Cerebellar nuclear complex (tissue), 1 donor: ENCODE measurements around the gene TMEM186.
"Not testable (repeated sequence)": the region's sequence is repeated elsewhere in the genome, so short reads cannot be mapped to it uniquely, and the experiment has no call there.

Experiments
- DNase-seq, 2 experiments: peaks; one replicate each; lab custom pipeline; 2025; lab: John Stamatoyannopoulos, UW

The TMEM186 gene

GRCh38 chr16:8774208-8774607 is 23.2 kb downstream of the TMEM186 start:
- no peak for DNase-seq

GRCh38 chr16:8773537-8773936 is 23.9 kb downstream of the TMEM186 start:
- DNase-seq, result no peak

GRCh38 chr16:8768692-8769091 is 28.7 kb downstream of the TMEM186 start:
- no peak for DNase-seq

DNA sequence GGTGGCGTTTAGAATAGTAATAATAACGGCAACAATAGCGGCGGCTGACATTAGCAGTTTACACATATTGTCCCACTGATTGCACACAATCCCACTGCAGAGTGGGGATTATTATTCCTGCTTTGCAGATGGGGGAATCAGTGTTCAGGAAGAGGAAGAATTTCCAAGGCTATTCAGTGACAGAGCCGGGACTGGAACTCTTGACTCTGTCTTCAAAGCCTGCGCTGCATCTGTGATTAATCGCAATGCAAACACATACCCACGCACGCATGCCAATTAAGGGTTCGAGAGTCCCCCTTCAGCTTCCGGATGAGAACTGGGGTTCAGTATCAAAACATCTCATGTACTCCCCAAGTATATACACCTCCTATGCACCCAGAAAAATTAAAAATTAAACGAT is 29.2 kb downstream of the TMEM186 start:
- DNase-seq, result no peak

GRCh38 chr16:8767176-8767575 is 30.3 kb downstream of the TMEM186 start:
- DNase-seq, result no peak

DNA sequence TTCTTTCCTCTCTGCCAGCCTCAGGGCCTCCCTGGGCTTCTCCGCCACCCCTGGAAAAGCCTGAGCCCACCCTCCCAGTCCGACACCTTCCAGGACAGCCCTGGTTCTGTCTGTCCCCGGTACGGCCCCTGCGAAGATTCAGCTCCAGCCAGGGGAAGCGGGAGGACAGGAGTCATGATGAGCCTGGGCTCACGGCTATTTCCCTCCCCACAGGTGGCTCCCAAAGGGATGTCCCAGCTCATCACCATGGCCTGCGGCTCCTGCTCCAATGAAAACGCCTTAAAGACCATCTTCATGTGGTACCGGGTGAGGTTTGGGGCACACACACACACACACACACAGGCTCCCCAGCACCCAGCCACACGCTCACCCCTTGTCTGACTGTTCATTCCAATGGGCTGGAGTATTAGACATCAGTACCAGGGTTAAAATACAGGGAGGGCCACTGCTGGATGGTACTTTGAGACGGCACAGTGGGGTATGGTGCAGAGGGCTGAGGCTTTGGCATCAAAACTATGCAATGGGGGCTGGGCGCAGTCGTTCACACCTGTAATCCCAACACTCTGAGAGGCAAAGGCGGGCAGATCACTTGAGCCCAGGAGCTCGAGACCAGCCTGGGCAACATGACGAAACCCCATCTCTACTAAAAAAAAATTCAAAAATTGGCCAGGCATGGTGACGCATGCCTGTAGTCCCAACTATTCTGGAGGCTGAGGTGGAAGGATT is 32.8 kb downstream of the TMEM186 start:
- DNase-seq, result no peak

GRCh38 chr16:8763899-8764298 is 33.5 kb downstream of the TMEM186 start:
- no peak for DNase-seq

DNA sequence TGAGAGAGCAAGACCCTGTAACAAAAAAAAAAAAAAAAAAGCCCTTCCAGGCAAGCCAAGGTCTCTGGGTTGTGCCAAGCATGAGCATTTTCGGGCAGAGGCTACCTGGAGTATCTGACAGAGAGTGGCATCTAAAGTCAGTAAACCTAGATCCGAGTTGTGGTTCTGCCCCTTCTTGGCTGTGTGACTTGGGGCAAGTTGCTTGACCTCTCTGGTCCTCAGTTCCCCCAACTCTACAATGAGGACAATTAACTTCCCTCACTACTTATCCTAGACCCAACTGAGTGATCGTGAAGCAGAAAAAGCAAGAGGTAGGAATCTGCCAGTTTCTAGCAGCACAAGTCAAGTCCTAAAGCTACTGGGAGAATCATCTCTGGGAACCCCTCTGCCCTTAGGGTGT is 34.4 kb downstream of the TMEM186 start:
- no peak for DNase-seq

DNA sequence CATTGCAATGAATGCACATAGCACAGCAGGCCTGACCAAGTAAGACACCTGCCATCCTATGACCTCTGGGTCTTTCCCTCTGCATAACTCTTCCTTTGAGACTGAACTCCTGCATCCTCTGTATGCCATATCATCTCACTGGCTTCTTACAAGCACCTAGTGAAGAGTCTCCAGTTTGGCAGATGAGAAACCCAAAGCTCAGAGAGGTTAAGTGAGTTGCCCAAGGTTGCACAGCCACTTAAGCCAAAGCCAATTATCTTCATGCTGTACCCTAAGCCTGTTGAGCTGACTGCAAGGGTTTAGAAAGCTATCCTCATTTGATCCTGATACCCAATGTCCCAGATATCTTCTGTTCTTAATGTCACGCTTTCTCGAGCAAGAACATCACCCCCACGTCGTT is 35.2 kb downstream of the TMEM186 start:
- no peak for DNase-seq

DNA sequence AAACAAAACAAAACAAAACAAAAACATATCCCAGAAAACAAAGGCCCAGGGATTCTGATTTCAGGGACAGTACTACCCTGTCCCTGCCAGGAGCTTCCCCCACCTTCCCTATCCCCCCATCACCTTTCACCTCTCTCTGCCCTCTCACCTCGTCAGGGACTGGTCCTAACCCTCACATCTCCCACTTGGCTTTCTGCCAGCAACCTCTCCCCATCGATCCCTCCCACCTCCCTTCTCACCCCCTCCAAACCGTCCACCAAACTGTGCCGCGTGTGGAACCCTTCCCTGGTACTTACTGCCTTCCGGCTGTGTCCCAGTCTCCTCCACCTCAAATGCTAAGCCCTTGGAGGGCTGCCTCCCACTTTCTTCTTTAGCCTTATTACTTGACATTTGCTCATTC is 36.4 kb downstream of the TMEM186 start:
- no peak for DNase-seq

DNA sequence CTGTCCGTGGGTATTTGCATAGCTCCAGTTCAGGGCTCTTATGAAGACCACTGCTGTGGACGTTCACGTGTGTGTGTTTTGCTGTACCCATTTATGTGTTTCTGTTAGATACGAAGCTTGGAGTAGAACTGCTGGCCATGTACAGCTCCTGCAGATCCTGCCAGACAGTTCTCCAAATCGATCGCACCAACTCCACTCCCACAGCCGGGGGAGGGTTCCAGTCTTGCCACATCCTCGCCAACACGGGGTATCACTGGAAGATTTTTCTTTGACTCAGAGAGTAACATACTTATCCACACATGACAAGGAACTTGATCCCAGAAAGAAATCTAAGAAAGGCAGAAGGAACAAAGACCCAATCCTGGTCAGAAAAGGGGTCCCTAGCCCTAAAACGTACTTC is 37.4 kb downstream of the TMEM186 start:
- no peak for DNase-seq

DNA sequence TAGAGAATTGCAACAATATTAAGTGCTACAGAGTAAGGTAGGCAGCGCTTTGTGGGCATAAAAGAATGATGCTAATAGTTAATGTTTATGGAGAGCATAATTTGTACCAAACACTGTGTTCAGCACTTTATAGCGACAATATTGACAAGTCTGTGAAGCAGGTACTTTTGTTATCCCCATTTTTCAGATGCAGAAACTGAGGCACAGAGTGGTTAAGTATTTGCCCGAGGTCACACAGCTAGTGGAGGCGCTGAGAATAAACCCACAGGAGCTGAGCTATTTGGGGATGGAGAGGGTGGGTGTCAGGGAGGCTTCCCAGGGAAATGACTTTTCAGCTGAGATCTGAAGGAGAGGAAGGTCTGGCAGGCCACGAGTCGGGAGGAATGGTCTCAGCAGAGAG is 39.4 kb downstream of the TMEM186 start:
- DNase-seq, result no peak

DNA sequence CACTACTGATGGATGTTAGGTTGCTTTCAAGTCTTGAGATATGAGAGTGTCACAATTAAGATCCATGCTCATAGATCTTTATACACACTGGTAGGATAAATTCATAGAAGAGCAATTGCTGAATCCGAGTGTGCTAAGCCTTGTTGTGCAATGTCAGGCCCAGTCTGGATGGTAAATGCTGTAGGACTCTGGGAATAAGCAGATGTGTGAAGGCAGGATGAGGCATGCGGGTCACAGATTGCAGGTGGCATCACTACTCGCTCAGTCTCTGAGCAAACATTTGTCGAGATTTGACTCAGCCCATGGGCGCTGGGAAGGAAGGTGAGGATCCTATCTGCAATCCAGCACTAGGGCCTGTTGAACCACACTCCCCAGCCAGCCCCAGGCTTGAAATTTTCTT is 40.7 kb downstream of the TMEM186 start:
- DNase-seq, result no peak

GRCh38 chr16:8753416-8754054 is 43.9 kb downstream of the TMEM186 start:
- no peak for DNase-seq

GRCh38 chr16:8752706-8753105 is 44.7 kb downstream of the TMEM186 start:
- no peak for DNase-seq

GRCh38 chr16:8751481-8752311 is 45.7 kb downstream of the TMEM186 start:
- DNase-seq, result no peak

DNA sequence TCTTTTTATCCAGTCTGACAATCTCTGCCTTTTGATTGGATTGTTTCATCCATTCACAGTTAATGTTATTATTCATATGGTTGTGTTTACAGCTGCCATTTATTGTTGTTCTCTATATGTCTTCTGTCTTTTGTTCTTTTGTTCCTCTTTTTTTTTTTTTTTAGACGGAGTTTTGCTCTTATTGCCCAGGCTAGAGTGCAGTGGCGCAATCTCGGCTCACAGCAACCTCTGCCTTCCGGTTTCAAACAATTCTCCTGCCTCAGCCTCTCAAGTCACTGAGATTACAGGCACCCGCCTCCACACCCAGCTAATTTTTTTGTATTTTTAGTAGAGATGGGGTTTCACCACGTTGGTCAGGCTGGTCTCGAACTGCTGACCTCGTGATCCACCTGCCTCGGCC is 48.5 kb downstream of the TMEM186 start:
- not testable (repeated sequence) for DNase-seq
